Stimulated activated CD4-positive, alpha-beta T cell treated with anti-CD3 and anti-CD28 coated beads, Interleukin-15, amount 100 ng/mL, for 48 hours (primary cell): ENCODE data around the gene INSYN2A.
A peak's percentile ranks its signal among the peaks of the same experiment; 100 is the strongest.

Experiments
- DNase-seq, 2 donors: peaks; one replicate each; pipeline ENCODE4 v3.0.0-alpha.2; 2020; ENCODE audit warnings: low read depth in 2 of 2

The INSYN2A gene

GRCh38 chr10:127196282-127197153 is at the start of gene INSYN2A:
Gene INSYN2A (minus strand): TSS chr10:127196591. CDS start chr10:127176395, 20,196 bp downstream.
- DNase-seq: no peak

GRCh38 chr10:127245456-127245855 is 49.1 kb upstream of the INSYN2A start:
- no peak for DNase-seq

- peak; percentile 10 to 11 for DNase-seq
These were observed 47.3 kb upstream of the INSYN2A start for GRCh38 chr10:127243490-127244272.

GRCh38 chr10:127242914-127243313 is 46.5 kb upstream of the INSYN2A start:
- DNase-seq: no peak

GRCh38 chr10:127236266-127236665 is 39.9 kb upstream of the INSYN2A start:
- DNase-seq: no peak

GRCh38 chr10:127234306-127234800 is 38.0 kb upstream of the INSYN2A start:
- no peak for DNase-seq

- no peak for DNase-seq
These were observed 31.9 kb upstream of the INSYN2A start for GRCh38 chr10:127228195-127228787.

- no peak for DNase-seq
These were observed 31.3 kb upstream of the INSYN2A start for GRCh38 chr10:127227663-127228062.

GRCh38 chr10:127227027-127227426 is 30.6 kb upstream of the INSYN2A start:
- no peak for DNase-seq

- DNase-seq: no peak
These were observed 24.9 kb upstream of the INSYN2A start for GRCh38 chr10:127221281-127221680.

GRCh38 chr10:127218658-127219057 is 22.3 kb upstream of the INSYN2A start:
- no peak for DNase-seq

GRCh38 chr10:127216786-127217185 is 20.4 kb upstream of the INSYN2A start:
- DNase-seq: no peak

GRCh38 chr10:127216274-127216673 is 19.9 kb upstream of the INSYN2A start:
- DNase-seq: no peak

- DNase-seq: no peak
These were observed 19.5 kb upstream of the INSYN2A start for GRCh38 chr10:127215866-127216265.

GRCh38 chr10:127210936-127211466 is 14.6 kb upstream of the INSYN2A start:
- DNase-seq: no peak

GRCh38 chr10:127207081-127207480 is 10.7 kb upstream of the INSYN2A start:
- DNase-seq: no peak

GRCh38 chr10:127203067-127203466 is 6.7 kb upstream of the INSYN2A start:
- no peak for DNase-seq

GRCh38 chr10:127200646-127201045 is 4.3 kb upstream of the INSYN2A start:
- DNase-seq: no peak

GRCh38 chr10:127198721-127199120 is 2.3 kb upstream of the INSYN2A start:
- DNase-seq: no peak

GRCh38 chr10:127198307-127198706 is 1.9 kb upstream of the INSYN2A start:
- DNase-seq: no peak

GRCh38 chr10:127197154-127197432 is 702 bp upstream of the INSYN2A start:
- no peak for DNase-seq

- no peak for DNase-seq
These were observed 665 bp downstream of the INSYN2A start for GRCh38 chr10:127195571-127196281.
